CD4-positive, alpha-beta T cell treated with Interleukin-15 for 1 hour (primary cell): ENCODE results near the gene PSAP.

ENCODE experiments used
- DNase-seq: peaks from one replicate; pipeline ENCODE4 v3.0.0-alpha.2; 2020

The PSAP gene

GRCh38 chr10:71782221-71782916, 68.7 kb downstream of the PSAP start:
- no peak for DNase-seq

- no peak for DNase-seq
Measured at GRCh38 chr10:71780719-71781118, 70.3 kb downstream of the PSAP start.

- no peak for DNase-seq
Measured at GRCh38 chr10:71780156-71780555, 70.9 kb downstream of the PSAP start.

GRCh38 chr10:71779641-71780040, 71.4 kb downstream of the PSAP start:
- no peak for DNase-seq

- DNase-seq = no peak
Measured at GRCh38 chr10:71778071-71778825, 72.8 kb downstream of the PSAP start.

- no peak for DNase-seq
Measured at GRCh38 chr10:71777213-71777985, 73.7 kb downstream of the PSAP start.

- DNase-seq = no peak
Measured at GRCh38 chr10:71776481-71776925, 74.5 kb downstream of the PSAP start.

GRCh38 chr10:71774916-71775702, 75.9 kb downstream of the PSAP start:
- peak; percentile 62 for DNase-seq

- peak; percentile 90 for DNase-seq
Measured at GRCh38 chr10:71773221-71773971, 77.7 kb downstream of the PSAP start, which contains the start of gene VSIR. Gene VSIR, minus strand, starts transcription at chr10:71773520. Its CDS starts 81 bp downstream, at chr10:71773439.

- no peak for DNase-seq
Measured at GRCh38 chr10:71772832-71773220, 78.2 kb downstream of the PSAP start.

GRCh38 chr10:71771821-71772617, 79.0 kb downstream of the PSAP start:
- DNase-seq = peak; percentile 42

GRCh38 chr10:71771204-71771603, 79.8 kb downstream of the PSAP start:
- DNase-seq = no peak

- DNase-seq = peak; percentile 65
Measured at GRCh38 chr10:71770789-71771188, 80.3 kb downstream of the PSAP start.

- no peak for DNase-seq
Measured at GRCh38 chr10:71770255-71770654, 80.8 kb downstream of the PSAP start.

GRCh38 chr10:71769279-71769823, 81.7 kb downstream of the PSAP start:
- DNase-seq = peak; percentile 72

- no peak for DNase-seq
Measured at GRCh38 chr10:71767420-71768035, 83.5 kb downstream of the PSAP start.

- DNase-seq = peak; percentile 83
Measured at GRCh38 chr10:71766717-71767419, 84.2 kb downstream of the PSAP start.
